HG02840 (cell line): ENCODE data around the gene PKP4.

ENCODE experiments used
- ATAC-seq: cut with Tn5 transposase; IDR thresholded peaks from one replicate; pipeline ENCODE4 v1.9.1; 2021; ENCODE audit warnings: mild to moderate bottlenecking, moderate library complexity, moderate number of reproducible peaks; ENCODE audit not compliant: unreplicated experiment, low FRiP score

PKP4 gene

DNA sequence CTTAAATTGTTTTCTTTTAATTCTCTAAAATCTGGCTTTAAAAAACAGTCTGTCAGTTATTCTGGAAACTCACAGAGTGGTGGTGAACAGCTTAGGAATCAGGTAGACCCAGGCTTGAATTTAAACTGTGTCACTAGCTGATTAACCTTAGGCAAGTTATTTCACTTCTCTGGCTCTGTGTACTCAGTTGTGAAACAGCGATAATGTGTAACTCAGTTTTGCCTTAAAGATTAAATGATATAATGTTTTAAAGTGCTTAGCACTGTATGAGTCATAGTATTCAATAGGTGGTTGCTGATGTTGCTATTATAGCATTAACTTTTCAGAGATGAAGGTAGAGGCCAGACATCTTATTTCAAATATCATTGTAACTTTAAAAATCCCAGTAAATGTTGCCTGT is 40.7 kb downstream of the PKP4 start:
- ATAC-seq: no peak

GRCh38 chr2:158498043-158498748 is 41.4 kb downstream of the PKP4 start:
- no peak for ATAC-seq

- ATAC-seq: no peak
Observed at GRCh38 chr2:158498749-158499136, 42.0 kb downstream of the PKP4 start.

DNA sequence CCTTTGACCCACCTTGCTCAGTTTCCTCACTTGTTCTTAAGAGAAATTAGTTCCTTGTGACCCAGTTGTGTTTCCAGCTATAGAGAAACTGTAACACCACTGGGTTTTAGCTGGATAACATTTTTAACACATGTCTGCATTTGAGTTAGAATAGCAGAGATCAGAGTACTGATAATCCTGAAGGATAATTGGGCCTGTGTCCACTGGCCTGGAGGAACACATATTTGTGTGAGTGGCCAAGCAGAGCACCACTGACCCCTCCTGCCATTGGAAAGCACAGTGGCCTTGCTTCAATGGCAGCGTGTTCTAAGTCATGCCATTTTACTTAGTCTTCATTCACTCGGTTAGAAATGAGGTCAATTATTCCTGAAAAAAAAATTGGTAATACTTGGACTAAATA is 42.6 kb downstream of the PKP4 start:
- no peak for ATAC-seq

DNA sequence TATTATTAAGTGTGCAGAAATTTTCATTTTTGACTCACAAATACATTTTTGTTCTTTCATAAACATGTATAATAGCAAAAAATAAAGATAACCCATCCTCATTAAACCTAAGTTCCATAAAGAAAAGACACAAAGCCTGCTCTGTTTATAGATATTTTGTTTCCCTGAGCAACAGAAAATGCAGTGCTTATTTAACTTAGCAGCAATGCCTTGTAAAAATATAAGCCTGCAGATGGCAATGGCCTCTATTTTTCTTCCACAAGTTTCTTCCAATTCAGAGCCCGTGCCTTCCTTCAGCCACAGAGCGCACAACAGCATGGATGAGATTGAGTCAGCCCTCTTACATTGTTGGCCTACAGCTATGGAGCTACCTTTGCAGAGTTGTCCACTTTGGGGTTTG is 43.6 kb downstream of the PKP4 start:
- no peak for ATAC-seq

GRCh38 chr2:158501301-158501700 is 44.5 kb downstream of the PKP4 start:
- ATAC-seq: no peak

- ATAC-seq: no peak
Observed at GRCh38 chr2:158502974-158503373, 46.2 kb downstream of the PKP4 start.

- no peak for ATAC-seq
Observed at GRCh38 chr2:158504088-158504487, 47.3 kb downstream of the PKP4 start.

DNA sequence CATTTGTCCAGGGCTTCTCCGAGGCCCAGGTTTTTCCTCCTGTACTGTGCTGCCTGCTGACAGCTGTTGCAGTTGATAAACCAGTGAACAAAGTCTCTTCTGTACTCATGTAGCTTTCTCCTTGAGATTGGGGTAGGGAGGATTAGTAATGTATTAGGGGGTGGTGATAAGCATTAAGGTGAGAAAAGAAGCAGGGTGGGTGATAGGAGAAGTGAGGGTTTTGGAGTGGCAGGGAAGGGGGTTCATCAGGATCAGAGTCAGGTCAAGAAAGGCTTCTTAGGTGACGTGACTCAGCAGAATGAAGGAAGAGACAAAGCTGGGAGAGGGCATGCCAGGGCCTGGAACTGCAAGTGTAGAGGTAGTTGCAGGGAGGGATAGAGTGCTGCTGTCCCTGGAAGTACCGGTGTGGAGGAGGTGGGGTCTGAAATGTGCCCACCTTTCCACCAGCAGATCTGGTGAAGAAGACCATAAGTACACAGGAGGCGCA is 48.7 kb downstream of the PKP4 start:
- no peak for ATAC-seq

DNA sequence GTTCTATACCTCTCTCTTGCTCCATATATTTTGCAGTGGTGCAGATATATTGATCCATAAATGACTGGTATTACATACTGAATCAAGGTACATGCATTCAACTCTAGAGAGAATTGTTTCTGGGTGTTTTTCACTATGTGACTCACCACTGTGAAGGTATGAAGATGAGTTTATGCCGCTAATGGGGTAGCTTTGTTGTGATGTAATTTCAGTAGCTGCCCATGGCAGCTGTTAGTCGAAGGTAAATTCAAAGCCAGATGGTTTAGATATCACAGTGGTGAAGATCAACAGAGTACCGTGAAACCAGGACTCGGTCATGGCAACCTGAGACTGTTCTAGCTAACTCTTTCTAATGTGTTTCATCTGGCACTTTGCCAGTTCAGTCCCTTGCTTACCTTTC is 50.4 kb downstream of the PKP4 start:
- no peak for ATAC-seq

DNA sequence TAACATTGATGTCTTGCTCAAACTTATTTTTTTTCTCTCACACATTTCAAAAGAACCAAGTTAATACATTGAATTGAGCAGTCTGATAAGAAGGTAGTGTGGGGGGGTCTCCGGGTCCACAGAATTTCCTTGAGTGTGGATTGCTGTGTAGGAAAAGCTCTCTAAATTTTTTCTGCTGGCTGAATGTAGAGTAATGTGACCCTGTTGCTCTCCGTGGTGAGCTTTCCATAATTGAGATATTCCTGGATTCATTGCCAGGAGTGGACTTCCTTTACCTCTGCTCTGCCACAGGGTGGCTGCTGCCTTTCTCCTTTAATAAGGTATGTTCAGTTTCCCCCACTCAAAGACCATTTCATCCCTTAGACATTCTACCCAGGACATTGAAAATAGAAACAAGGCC is 50.9 kb downstream of the PKP4 start:
- no peak for ATAC-seq

- ATAC-seq: no peak
Observed at GRCh38 chr2:158509928-158510797, 53.4 kb downstream of the PKP4 start.

GRCh38 chr2:158510887-158511286 is 54.1 kb downstream of the PKP4 start:
- no peak for ATAC-seq

DNA sequence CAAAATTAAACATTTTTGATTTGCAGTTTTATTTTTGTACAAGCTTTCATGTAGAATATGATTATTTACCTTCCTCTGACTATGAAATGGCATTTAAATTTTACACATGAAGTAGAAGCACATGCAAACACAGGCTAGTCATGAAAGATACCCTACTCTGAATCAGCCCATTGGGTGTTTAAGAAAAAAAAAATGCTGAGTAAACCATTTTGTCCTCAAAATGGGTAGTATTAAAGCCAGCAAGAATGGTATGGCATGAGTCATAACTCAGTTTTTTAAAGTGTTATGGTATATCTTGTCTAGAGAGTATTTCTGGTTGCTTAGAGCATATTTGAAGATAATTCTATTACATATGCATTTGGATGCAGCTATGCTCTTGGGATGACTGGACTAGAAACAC is 55.0 kb downstream of the PKP4 start:
- ATAC-seq: no peak

GRCh38 chr2:158512323-158512722 is 55.6 kb downstream of the PKP4 start:
- no peak for ATAC-seq

- ATAC-seq: no peak
Observed at GRCh38 chr2:158513841-158514240, 57.1 kb downstream of the PKP4 start.

DNA sequence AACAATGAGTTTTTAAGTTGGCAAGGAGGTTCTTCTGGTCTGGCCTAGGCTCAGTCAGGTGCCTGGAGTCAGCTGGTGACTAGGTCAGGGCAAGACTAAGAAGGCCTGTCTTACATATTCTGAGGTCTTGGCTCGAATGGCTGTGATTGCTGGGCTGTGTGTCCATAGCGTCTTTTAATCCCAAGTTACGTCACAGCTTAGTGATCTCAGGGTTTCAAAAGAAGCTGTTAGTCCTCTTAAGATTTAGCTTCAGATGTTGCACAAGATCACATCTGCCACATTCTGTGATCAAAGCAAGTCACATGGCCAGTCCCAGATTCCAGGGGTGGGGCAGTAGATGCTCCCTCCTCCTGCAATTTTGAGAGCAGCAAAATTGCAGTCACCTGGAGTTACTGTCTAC is 61.3 kb downstream of the PKP4 start:
- ATAC-seq: no peak

GRCh38 chr2:158519481-158519880 is 62.7 kb downstream of the PKP4 start:
- ATAC-seq: no peak

DNA sequence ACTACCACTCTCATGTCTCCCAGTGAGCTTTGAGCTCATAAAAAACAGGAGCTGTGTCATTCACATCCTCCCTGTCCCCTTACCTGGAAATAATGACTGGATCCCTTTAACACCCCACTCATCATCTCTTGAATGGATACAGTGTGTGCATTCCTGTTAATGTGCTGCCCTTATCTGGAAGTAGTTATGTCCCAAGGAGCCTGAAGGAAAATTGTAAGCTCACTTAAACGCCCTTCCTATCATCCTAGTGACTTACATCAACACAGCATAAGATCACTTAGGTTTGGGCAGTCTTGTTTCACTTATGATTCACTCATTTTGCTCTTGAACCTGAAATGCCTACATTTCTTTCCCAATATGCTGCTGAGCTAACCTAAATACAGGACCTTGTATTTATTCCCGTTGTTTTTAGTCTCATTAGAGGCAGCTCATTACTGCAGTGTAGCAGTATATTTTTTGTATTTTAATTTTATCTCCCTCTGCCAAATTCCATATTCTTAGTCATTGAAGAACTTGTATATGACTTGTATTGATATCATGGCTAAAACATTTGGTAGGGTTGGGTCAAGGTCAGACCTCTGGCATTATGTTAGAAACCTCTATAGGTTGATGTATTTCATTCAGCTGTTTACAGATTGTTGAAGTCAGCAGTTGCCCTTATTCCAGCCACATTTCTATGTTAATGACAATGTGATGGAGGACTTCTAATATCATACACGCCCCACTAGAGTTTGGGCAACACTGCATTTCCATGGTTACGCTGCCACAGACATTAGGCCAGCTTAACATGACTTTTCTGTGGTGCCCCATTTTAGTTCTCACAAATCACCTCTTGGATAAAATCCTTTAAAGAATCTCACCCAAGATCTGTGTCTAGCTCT is 72.9 kb downstream of the PKP4 start:
- ATAC-seq: no peak

DNA sequence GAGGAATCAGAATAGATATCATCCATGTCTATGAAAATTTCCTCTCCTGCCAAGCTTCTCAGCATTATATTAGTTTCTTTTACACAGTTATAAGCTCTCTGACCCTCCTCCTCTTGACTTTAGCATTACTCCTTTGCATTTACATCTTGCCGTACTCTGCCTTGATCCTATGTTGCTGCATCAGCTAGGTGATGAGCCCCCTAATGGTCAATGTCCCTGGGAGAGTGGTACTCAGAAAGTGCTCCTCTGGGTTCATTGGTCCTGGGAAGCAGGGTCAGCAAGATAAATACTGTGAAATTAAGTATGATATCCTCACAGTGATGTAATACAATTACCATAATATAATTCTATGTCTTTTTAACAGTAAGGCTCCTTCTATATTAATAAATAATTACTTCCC is 74.1 kb downstream of the PKP4 start:
- no peak for ATAC-seq

GRCh38 chr2:158533009-158533408 is 76.3 kb downstream of the PKP4 start:
- no peak for ATAC-seq
